ENCODE data around the gene STRIT1. TPM values are rescaled to one million over a fixed set of nuclear protein-coding genes. Genes with fewer than 3 reads are reported as not detected.

STRIT1 gene
- total RNA-seq, 1 experiment from 2014 or later = not detected

GRCh38 chr3:155326901-155327300, 33.4 kb upstream of the STRIT1 start:
- H3K27ac ChIP-seq (ENCODE audit: low read length) = no peak overlapping the region
- DNase-seq (ENCODE audit: low read depth, low spot score) = no peak
- CTCF ChIA-PET = no interaction called here
- no TSS peak for BruUV-seq (replicated peaks)
- intact Hi-C loops (cut with micrococcal nuclease; ENCODE audit: unreplicated experiment) = no loop called here
- no peaks in the 10 kb centered on the region for H3K9me3 ChIP-seq (ENCODE audit: control insufficient read depth, insufficient read depth, low read depth, low read length)
- POLR2A ChIA-PET = no interaction called here
- no peaks in the 10 kb centered on the region for H3K4me1 ChIP-seq (ENCODE audit: control insufficient read depth, insufficient read depth, low read length)
- H3K4me3 ChIP-seq (ENCODE audit: low read depth in 2 of 2, low read length in 2 of 2) = no peak overlapping the region
- TF ChIP-seq SIN3A (IDR thresholded peaks at IDR 0.05; ENCODE audit: borderline replicate concordance, insufficient read depth, low read depth, low read length) (no peak), CTCF (IDR thresholded peaks at IDR 0.05) (no peak), REST (IDR thresholded peaks at IDR 0.05; ENCODE audit: insufficient read depth in 1 of 2, low read depth in 2 of 2, low read length in 1 of 2) (no peak), TCF7L2 (IDR thresholded peaks at IDR 0.05; ENCODE audit: low read depth, low read length) (no peak), POLR2AphosphoS5 (IDR thresholded peaks at IDR 0.05; ENCODE audit: low read depth, low read length) (no peak)
- no peaks in the 10 kb centered on the region; the same call in 1 of the 2 replicates for H3K27me3 ChIP-seq (ENCODE audit: control insufficient read depth, insufficient read depth, low read length)
- no peak for ATAC-seq
- no peaks in the 10 kb centered on the region for H3K36me3 ChIP-seq (ENCODE audit: control insufficient read depth, insufficient read depth, low read length)
- in situ Hi-C loops (cut with HindIII; ENCODE audit: low pct_unique_long_range_greater_than_20kb, low sequenced_read_pairs) = no loop called here

- H3K27me3 ChIP-seq (ENCODE audit: control insufficient read depth, insufficient read depth, low read length) = no peaks in the 10 kb centered on the region; the same call in 1 of the 2 replicates
- BruUV-seq (replicated peaks) = no TSS peak
- DNase-seq (ENCODE audit: low read depth, low spot score) (no peak), ATAC-seq (no peak)
- no peaks in the 10 kb centered on the region for H3K9me3 ChIP-seq (ENCODE audit: control insufficient read depth, insufficient read depth, low read depth, low read length)
- H3K4me1 ChIP-seq (ENCODE audit: control insufficient read depth, insufficient read depth, low read length) = no peaks in the 10 kb centered on the region
- in situ Hi-C loops (cut with HindIII; ENCODE audit: low pct_unique_long_range_greater_than_20kb, low sequenced_read_pairs) (no loop called here), intact Hi-C loops (cut with micrococcal nuclease; ENCODE audit: unreplicated experiment) (no loop called here)
- CTCF ChIA-PET = no interaction called here
- no peak overlapping the region for H3K4me3 ChIP-seq (ENCODE audit: low read depth in 2 of 2, low read length in 2 of 2)
- H3K27ac ChIP-seq (ENCODE audit: low read length) = no peak overlapping the region
- POLR2A ChIA-PET = no interaction called here
- TF ChIP-seq TCF7L2 (IDR thresholded peaks at IDR 0.05; ENCODE audit: low read depth, low read length) (no peak), SIN3A (IDR thresholded peaks at IDR 0.05; ENCODE audit: borderline replicate concordance, insufficient read depth, low read depth, low read length) (no peak), POLR2AphosphoS5 (IDR thresholded peaks at IDR 0.05; ENCODE audit: low read depth, low read length) (no peak)
- H3K36me3 ChIP-seq (ENCODE audit: control insufficient read depth, insufficient read depth, low read length) = no peaks in the 10 kb centered on the region
Observed at GRCh38 chr3:155326244-155326643, 32.8 kb upstream of the STRIT1 start.

- no peaks in the 10 kb centered on the region for H3K36me3 ChIP-seq (ENCODE audit: control insufficient read depth, insufficient read depth, low read length)
- no peaks in the 10 kb centered on the region for H3K4me1 ChIP-seq (ENCODE audit: control insufficient read depth, insufficient read depth, low read length)
- no peak overlapping the region for H3K27ac ChIP-seq (ENCODE audit: low read length)
- ATAC-seq = no peak
- DNase-seq (ENCODE audit: low read depth, low spot score) = no peak
- ChIA-PET CTCF (no interaction called here), POLR2A (interaction anchor here (0.5 kb wide), 1 partner anchor 547 kb away, joined by 5 read pairs; no protein-coding TSS in a partner anchor)
- intact Hi-C loops (cut with micrococcal nuclease; ENCODE audit: unreplicated experiment) = no loop called here
- no peak for TF ChIP-seq POLR2AphosphoS5 (IDR thresholded peaks at IDR 0.05; ENCODE audit: low read depth, low read length)
- TF ChIP-seq CTCF (IDR thresholded peaks at IDR 0.05) = peak; percentile 28; the same call in 1 of the 2 replicates
- peak overlapping the region in 1 of 2 experiments; percentile 31; a peak in 2 of 4 replicates for H3K4me3 ChIP-seq (ENCODE audit: low read depth in 2 of 2, low read length in 2 of 2)
- no peaks in the 10 kb centered on the region for H3K27me3 ChIP-seq (ENCODE audit: control insufficient read depth, insufficient read depth, low read length)
- in situ Hi-C loops (cut with HindIII; ENCODE audit: low pct_unique_long_range_greater_than_20kb, low sequenced_read_pairs) = no loop called here
- BruUV-seq (replicated peaks) = no TSS peak
- H3K9me3 ChIP-seq (ENCODE audit: control insufficient read depth, insufficient read depth, low read depth, low read length) = no peaks in the 10 kb centered on the region
Observed at GRCh38 chr3:155325263-155325835, 31.9 kb upstream of the STRIT1 start.

All from Panc1 (cell line).